Ishikawa (cell line): ENCODE measurements around the gene XPO6.

Experiments used
- CEBPB ChIP-seq: IDR thresholded peaks from 2 replicates; pipeline ENCODE4 v1.6.1; 2012
- CREB1 ChIP-seq: IDR thresholded peaks from 2 replicates; pipeline ENCODE4 v1.6.1; 2012; ENCODE audit warnings: low read depth
- EGR1 ChIP-seq: IDR thresholded peaks from 2 replicates; pipeline ENCODE4 v1.6.1; 2012
- EP300 ChIP-seq: IDR thresholded peaks from 2 replicates; pipeline ENCODE4 v1.6.1; 2012; ENCODE audit warnings: borderline replicate concordance
- FOXM1 ChIP-seq: IDR thresholded peaks from 2 replicates; pipeline ENCODE4 v1.6.1; 2012; ENCODE audit warnings: low read depth, borderline replicate concordance
- MAX ChIP-seq: IDR thresholded peaks from 2 replicates; pipeline ENCODE4 v1.6.1; 2012
- RAD21 ChIP-seq: IDR thresholded peaks from 2 replicates; pipeline ENCODE4 v1.6.1; 2012; ENCODE audit warnings: low read depth
- REST ChIP-seq: IDR thresholded peaks from 2 replicates; pipeline ENCODE4 v1.6.1; 2012; ENCODE audit warnings: low read depth, mild to moderate bottlenecking
- TAF1 ChIP-seq: IDR thresholded peaks from 2 replicates; pipeline ENCODE4 v1.6.1; 2012; ENCODE audit warnings: low read depth, mild to moderate bottlenecking
- TCF12 ChIP-seq: IDR thresholded peaks from 2 replicates; pipeline ENCODE4 v1.6.1; 2012; ENCODE audit warnings: low read depth
- TEAD4 ChIP-seq: IDR thresholded peaks from 2 replicates; pipeline ENCODE4 v1.6.1; 2012
- ZBTB7A ChIP-seq: IDR thresholded peaks from 2 replicates; pipeline ENCODE4 v1.6.1; 2012; ENCODE audit warnings: low read depth
- TF ChIP-seq, protein P1 (sequence below): IDR thresholded peaks from 2 replicates; pipeline ENCODE4 v1.6.1; 2012

XPO6 gene

DNA sequence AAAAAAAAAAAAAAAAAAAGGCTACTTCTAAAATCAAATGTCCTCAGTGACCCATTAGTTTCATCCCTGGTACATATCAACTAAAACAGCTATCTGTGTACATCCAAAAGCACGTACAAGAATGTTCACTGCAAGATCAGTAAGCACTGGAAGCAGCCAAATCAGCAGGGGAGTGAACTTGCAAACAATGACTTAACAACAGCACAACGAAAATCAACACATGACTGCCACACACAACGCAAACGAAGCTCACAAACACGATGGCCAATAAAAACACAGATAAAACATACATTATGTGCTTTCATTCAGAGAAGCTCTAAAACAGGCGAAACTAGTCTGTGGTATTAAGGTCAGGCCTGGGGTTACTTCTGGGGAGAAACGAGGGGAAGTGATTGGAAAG lies 60.6 kb downstream of the XPO6 start:
- no peak for TF ChIP-seq REST

DNA sequence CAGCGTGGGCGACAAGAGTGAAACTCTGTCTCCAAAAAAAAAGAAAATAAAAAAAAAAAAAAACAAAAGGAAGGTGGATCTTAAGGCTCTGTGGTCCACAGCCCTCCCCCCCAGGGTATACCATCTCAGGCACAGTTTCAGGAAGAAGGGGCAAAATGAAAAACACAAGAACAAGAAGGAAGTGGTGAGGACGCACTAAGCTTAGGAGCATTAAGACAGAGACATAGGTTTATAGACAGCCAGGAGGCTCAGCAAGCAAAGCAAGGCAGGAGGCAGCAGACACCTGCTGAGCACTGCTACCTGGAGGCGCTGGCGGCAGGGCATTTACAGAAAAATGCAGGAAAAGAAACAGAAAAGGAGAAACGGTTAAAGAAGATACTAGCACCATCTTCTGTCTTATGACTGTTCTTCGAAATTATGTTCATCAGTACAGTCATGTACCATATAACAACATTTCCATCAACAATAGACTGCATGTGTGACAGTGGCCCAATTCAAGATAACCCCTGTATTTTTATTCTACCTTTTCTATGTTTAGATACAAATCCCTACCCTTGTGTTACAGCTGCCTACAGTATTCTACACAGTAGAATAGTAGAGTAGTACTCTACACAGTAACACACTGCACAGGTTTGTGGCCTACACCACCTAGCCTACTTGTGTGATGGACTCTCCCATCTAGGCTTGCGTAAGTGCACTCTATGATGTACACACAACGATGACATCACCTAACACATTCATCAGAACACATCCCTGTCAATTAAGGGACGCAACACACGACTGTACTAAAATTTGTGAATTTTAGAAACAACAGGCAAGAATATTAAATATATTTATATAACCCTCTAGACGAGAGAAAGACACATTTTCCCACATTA lies 62.5 kb downstream of the XPO6 start:
- TF ChIP-seq TAF1 = no peak
- TF ChIP-seq CEBPB = no peak
- TF ChIP-seq ZBTB7A = no peak
- TF ChIP-seq RAD21 = no peak
- no peak for TF ChIP-seq CREB1
- TF ChIP-seq TCF12 = no peak
- no peak for TF ChIP-seq MAX
- no peak for TF ChIP-seq FOXM1
- no peak for TF ChIP-seq EGR1
- TF ChIP-seq, protein P1, sequence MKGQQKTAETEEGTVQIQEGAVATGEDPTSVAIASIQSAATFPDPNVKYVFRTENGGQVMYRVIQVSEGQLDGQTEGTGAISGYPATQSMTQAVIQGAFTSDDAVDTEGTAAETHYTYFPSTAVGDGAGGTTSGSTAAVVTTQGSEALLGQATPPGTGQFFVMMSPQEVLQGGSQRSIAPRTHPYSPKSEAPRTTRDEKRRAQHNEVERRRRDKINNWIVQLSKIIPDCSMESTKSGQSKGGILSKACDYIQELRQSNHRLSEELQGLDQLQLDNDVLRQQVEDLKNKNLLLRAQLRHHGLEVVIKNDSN = no peak

DNA sequence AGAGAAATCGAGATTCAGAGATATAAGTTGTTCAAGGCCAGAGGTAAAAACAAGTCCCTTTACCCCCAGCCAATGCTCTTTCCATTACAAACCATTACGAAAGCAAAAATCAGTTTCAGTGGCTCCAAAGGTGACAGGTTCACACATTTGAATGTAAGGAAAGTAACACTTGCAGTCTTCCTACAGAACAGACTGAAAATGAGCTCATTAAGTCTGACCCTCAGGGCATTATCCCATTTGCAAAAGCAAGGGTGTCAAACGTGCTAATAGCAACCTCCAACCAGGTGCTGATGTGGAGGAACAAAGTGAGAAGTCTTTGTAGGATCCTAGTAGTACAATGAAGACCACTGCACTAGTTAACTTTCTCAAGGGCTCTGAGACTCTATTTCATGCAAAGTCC lies 65.2 kb downstream of the XPO6 start:
- TF ChIP-seq CEBPB (no peak), EP300 (no peak), TEAD4 (no peak), EGR1 (no peak), REST (no peak), ZBTB7A (no peak), TCF12 (no peak), RAD21 (no peak), FOXM1 (no peak), CREB1 (no peak)
- TF ChIP-seq, protein P1 = no peak

GRCh38 chr16:28145796-28146195 lies 66.0 kb downstream of the XPO6 start:
- no peak for TF ChIP-seq MAX

DNA sequence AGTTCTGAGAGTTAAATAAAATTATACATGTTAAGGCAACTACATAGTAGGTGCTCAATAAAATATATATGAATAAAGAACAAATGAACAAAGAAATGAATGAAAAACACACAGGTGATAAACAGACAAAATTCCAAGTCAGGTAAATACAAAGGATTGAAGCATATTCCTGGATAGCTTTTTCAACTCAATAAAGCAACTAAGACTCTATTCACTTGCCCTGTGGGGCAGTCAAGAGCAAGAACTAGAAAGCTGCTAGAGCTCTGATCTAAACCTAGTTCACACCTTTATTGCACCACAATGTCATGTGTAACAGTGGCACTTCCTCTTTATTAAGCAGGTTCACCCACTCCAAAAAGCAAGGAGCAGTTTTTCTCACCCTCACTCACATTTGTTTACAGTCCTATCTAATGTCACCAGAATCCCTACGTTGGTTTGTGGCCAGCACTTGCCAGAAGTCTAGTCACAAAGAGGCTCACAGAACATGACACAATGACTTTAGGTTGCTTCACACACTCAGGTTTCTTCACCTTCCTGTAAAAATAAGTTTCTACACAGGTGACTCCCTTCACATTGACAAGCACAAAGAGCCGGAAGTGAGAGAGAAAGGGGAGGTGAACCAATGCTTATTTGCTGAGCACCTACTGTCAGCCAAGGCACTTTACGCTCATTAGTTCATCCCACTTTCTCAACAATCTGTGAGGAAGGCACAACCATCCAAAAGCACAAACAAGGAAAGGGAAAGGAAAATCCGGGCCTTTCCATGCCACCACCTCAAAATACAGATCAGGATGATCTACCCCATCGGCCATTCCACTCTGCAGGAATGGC lies 70.8 kb downstream of the XPO6 start:
- TF ChIP-seq, protein P1 = no peak
- TF ChIP-seq FOXM1 (no peak), REST (no peak)
